H1 (cell line): ENCODE measurements around the gene CACNA2D4. TPM values are rescaled to one million over a fixed set of nuclear protein-coding genes. Genes with fewer than 3 reads are reported as not detected.

Experiments
- CHD7 ChIP-seq: fragments of 300-600 bp; sonication (generic); IDR thresholded peaks from 2 replicates; pipeline ENCODE4 v1.7.1; 2012; ENCODE audit warnings: low read length, moderate library complexity, mild to moderate bottlenecking, inconsistent platforms; ENCODE audit not compliant: insufficient replicate concordance
- HDAC2 ChIP-seq, 2 experiments: fragments of 300-600 bp in 1 of 2; sonication (generic) in 1 of 2; IDR thresholded peaks; 2 replicates each; pipeline ENCODE4 v1.6.1; 2011 to 2012; ENCODE audit warnings: low read depth in 2 of 2, low read length in 2 of 2, mild to moderate bottlenecking in 2 of 2, moderate library complexity in 2 of 2, borderline replicate concordance in 1 of 2, inconsistent platforms in 1 of 2
- NANOG ChIP-seq: IDR thresholded peaks from 2 replicates; pipeline ENCODE4 v1.6.1; 2011; ENCODE audit warnings: low read length, low read depth, mild to moderate bottlenecking, inconsistent platforms; ENCODE audit not compliant: insufficient read depth, poor library complexity, severe bottlenecking
- SAP30 ChIP-seq: fragments of 300-600 bp; sonication (generic); IDR thresholded peaks from 2 replicates; pipeline ENCODE4 v1.7.1; 2012; ENCODE audit warnings: low read length, moderate library complexity, mild to moderate bottlenecking, inconsistent platforms; ENCODE audit not compliant: insufficient read depth, insufficient replicate concordance
- SIRT6 ChIP-seq: IDR thresholded peaks from one replicate; pipeline ENCODE4 v1.7.1; 2012; ENCODE audit warnings: low read length, inconsistent platforms
- TBP ChIP-seq: IDR thresholded peaks from 2 replicates; pipeline ENCODE4 v1.6.1; 2011; ENCODE audit warnings: low read depth, low read length, improper control_type of control experiment
- ZNF274 ChIP-seq: IDR thresholded peaks from 2 replicates; pipeline ENCODE4 v1.7.0; 2012; ENCODE audit warnings: low read length, borderline replicate concordance; ENCODE audit errors: extremely low read depth
- polyA plus RNA-seq, 7 experiments: library from polyadenylated mRNA; depleted of rRNA in 3 of 7; stranded (reverse) in 5 of 7; unstranded in 2 of 7; fragments of >200 nt in 5 of 7; fragments of 200-250 nt in 2 of 7; gene quantifications; 1 replicate in 5 of 7; 2 replicates in 1 of 7; 4 replicates in 1 of 7; pipeline versions ENCODE4 v1.2.1 to v1.2.3, GENCODE V29; 2011 to 2013; ENCODE audit warnings: missing spikeins in 2 of 7, mixed read lengths in 2 of 7
- total RNA-seq: library from RNA; stranded (reverse); fragmentation: NEBNext Ultra II Directional; extraction: Animal tissue kit (Norgen Biotek cat#: 25700); gene quantifications from 2 replicates; pipeline ENCODE4 v1.2.1, GENCODE V29; 2021
- TF ChIP-seq, protein P1 (sequence below): IDR thresholded peaks from 2 replicates; pipeline ENCODE4 v1.6.1; 2012; ENCODE audit warnings: low read length, inconsistent platforms

The CACNA2D4 gene
- total and polyA plus RNA-seq, 2 of the 8 experiments (the other 6 are each of a cell fraction or from before 2014, with no cell fraction given) = 0.44 to 0.88 TPM

- no peak for TF ChIP-seq CHD7
- TF ChIP-seq NANOG = no peak
- no peak for TF ChIP-seq HDAC2 (IDR thresholded peaks at IDR 0.05; ENCODE audit: borderline replicate concordance in 1 of 2, low read depth in 2 of 2, low read length in 2 of 2)
- no peak for TF ChIP-seq SIRT6
- no peak for TF ChIP-seq SAP30
- TF ChIP-seq TBP = no peak
- TF ChIP-seq ZNF274 = no peak
- TF ChIP-seq, protein P1, sequence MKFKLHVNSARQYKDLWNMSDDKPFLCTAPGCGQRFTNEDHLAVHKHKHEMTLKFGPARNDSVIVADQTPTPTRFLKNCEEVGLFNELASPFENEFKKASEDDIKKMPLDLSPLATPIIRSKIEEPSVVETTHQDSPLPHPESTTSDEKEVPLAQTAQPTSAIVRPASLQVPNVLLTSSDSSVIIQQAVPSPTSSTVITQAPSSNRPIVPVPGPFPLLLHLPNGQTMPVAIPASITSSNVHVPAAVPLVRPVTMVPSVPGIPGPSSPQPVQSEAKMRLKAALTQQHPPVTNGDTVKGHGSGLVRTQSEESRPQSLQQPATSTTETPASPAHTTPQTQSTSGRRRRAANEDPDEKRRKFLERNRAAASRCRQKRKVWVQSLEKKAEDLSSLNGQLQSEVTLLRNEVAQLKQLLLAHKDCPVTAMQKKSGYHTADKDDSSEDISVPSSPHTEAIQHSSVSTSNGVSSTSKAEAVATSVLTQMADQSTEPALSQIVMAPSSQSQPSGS = no peak
Observed at GRCh38 chr12:1779783-1780182, 138.7 kb downstream of the CACNA2D4 start (continued).
